Colon (tissue), 2 donors: ENCODE measurements around the gene PDE8B.

ENCODE experiments used
- FAIRE-seq: peaks from 2 replicates; lab custom pipeline; 2012; peaks lifted over from hg19 to GRCh38; lab: Jason Lieb, UNC
- donor health status: control.
- donor health status: control.

PDE8B gene

DNA sequence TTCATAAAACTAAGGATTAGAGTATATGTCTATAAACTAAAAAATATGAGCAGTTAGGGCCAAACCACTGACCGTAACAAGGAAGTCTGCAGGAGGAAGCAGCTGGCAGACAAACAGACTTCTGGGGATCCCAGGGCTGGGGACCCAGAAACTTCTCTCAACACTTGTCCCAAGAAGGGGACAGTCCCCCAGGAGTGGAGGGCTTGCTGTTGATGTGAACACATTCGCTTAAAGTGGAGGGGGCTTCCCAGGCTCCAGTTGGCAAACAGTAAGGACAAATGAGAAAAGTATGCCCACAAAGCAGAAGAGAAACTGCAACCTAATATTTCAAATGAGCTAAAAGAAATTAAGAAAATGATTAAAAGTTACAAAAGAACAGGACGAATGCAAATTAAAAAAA is 83.7 kb downstream of the PDE8B start:
- FAIRE-seq = no peak

GRCh38 chr5:77295863-77296378 is 85.4 kb downstream of the PDE8B start:
- no peak for FAIRE-seq

DNA sequence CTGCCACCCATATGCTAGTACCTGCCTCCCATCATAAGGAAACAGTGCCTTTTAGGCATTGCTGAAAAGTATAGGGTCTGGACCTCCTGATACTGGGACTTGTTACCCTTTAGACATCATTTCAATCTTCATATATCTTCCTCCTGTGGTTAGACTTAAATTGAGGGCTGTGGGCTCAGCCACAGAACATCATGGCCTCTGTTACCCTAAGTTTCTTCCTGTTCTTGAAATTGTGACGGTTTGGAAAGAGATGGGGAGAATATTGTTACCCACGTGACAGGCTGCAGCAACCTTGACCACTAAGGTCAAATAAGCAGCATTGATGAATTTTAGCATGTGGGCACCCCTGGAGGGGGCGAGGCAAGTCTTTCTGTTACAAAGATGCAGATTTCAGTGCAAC is 87.7 kb downstream of the PDE8B start:
- no peak for FAIRE-seq

DNA sequence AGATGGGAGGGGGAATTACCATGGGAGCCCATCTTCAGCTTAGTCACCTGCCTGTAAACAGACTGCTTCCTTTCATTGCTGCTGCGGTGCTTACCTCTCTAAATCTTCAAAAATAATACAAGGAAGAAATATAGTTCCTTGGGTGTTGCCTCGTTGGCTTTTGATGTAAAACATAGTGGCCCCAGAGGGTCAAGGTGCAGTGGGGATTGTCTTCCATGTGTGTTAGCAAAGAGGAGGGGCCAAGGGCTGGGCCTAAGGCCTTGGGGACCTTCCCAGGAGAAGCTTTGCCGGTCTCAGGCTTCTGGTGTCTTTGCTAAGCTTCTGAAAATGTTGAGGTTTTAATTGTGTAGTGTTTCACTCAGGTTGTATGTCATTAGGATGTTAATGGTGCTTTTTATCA is 90.0 kb downstream of the PDE8B start:
- no peak for FAIRE-seq

- FAIRE-seq = no peak
Measured at GRCh38 chr5:77301447-77301883, 91.0 kb downstream of the PDE8B start.

DNA sequence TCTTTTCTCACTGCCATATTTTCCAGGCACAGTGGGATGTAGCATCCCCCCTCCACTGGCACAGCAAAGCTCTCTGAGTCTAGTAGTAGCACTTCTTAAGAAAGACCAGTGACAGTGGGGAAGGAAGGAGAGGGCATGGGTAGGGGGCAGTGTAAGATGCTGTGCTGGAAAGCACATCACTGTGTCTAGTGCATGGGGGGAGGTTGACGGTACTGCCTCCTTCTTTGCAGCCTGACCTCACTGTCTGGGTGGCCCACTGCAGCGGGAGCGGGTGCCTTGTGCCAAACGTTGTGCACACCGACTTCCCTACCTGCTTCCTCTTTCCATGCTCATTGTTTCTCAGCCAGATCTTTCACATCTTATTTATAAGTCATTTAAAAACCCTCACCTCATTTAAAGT is 91.8 kb downstream of the PDE8B start:
- no peak for FAIRE-seq

DNA sequence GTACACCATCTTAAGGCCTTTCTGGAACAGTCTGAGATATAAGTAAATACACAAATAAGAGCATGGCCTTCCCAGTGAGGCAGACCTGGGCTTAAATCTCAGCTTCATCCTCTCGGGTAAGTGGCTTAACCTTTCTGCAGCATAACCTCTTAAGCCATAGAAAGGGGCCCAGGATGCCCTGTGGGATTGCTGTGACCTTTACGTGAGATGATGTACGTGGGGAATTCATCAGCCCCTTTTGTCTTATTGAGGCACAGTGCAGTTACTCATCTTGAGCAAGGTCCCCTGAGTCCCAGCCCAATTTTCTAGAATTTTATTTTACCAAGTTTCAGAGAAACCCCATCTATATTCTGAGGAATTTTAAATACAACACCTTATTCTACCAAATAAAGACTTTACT is 92.2 kb downstream of the PDE8B start:
- no peak for FAIRE-seq

DNA sequence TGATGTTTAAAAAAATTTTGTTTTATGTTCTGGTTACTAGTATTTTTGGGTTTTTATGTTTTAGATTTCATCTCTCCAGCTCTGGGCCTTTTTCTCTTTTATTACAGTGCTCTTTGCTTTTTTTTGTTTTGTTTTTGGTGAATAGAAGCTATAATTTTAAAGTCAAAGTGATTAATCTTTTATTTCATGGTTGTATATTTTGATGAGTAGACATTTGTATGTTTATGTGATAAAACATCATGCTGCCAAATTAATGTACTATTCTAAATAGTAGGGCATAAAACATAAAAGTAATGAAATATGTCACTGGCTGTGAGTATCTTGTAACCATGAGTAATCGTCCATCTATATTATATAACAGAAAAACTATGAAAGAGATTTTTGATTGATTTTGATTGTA is 93.9 kb downstream of the PDE8B start:
- FAIRE-seq = no peak

DNA sequence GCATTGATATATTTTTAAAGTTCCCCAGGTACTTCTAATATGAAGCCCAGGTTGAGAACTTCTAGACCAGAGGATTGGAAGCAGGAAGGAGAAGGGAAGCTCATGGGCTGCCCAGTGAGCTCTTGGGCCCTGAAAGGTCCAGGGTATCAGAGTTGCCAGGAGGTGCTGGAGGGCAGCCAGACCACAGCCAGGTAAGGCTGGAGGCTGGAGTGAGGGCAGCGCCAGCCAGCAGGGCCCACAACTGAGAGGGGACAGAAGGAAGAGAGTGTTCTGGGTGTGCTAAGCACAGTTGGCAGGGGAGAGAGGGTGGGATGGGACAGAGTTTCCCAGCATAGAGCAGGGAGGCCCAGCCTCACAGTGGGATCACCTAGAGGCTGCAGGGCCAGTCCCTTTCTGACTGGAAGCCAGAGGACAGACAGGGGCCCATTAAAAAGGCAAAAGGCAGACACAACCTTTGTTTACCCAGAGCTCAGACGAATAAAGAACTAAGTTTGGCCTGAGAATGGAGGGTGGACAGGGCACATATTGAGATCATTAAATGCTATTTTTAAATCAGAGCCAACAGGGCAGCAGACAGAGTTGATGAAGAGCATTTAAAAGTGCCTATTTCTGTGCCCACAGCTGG is 94.9 kb downstream of the PDE8B start:
- FAIRE-seq = no peak

DNA sequence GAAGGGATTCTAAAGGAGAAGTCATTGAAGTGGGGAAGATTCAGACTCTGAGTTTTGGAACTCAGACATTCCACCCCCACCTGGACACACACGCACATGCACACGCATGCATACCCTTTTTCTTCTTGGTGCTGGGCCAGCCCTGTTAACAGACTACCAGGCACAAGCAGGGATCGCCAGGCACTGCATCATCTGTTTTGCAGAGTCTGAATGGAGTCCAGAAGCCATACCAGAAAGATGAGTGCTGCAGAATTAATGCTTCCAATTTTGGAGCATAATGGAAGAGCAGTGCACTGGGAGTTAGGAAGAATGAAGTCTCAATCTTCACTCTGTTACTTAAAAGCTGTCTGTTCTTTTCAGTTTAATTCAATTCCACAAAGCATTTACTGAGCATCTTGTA is 95.5 kb downstream of the PDE8B start:
- FAIRE-seq = no peak

DNA sequence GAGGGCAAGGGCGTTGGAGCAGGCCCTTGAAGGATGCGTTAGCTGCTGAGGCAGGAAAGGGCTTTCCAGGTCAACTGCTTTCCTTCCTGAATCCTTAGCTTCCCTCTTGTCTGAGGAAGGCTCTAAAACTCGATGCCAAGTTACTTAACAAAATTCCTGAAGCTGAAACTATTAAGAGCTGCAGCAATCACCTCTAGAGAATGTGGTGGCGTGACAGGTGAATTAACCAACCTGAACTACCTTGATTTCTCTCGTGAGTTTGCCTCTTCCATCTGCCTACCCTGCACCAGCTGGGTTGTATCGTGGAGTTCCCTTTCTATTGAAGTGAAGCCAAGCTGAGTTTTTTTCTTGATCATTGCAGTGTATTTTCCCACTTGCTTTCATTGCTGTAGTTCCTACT is 96.1 kb downstream of the PDE8B start:
- FAIRE-seq = no peak

DNA sequence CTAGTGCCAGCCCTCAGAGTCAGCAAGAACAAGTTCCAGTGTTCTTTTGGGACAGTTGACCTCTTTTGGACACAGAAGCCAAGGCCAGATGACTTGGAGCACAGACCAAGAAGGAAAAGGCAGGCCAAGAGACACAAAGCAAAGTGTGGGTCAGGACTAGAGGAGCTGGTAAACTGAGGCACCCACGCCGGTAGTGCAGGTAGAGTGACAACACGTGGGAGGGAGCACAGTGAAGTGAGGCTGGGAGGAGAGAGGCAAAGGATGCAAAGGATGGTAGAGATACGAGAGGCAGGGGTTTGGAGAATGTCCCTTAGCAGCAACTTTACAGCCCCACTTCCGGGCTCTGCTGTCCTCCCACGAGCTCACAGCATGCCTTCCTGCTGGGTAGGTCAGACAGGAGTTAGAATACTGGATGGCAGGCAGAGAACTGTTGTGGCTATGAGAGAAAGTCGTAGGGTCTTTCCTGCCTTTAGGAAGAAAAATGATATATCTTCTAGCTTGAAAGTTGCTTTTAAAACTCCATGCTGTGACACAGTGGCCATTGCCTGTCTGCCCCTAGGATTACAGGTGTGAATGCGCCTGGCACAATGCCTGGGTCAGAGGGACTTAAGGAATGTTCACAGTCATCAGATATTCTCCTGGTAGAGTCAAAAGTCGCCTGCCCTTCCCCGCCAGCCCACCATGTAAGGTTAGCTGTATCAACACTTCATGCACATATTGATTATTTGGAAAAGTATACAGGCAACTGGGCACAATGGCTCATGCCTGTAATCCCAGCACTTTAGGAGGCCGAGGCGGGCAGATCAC is 97.9 kb downstream of the PDE8B start:
- no peak for FAIRE-seq

DNA sequence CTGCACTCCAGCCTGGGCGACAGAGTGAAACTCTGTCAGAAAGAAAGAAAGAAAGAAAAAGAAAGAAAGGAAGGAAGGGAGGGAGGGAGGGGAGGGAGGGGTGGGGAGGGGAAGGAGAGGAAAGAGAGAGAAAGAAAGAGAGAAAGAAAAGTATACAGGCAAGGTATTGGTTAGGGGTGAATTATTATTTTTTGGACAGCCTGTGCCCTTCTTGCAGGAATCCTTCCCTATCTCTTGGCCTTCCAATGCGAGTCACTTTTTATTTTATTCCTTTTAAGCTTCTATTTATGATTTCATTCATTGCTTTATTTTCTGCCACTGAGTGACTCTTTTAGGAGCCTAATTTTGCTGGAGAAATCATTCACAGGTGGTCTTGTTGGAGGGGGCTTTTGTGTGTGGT is 98.7 kb downstream of the PDE8B start:
- FAIRE-seq = no peak

DNA sequence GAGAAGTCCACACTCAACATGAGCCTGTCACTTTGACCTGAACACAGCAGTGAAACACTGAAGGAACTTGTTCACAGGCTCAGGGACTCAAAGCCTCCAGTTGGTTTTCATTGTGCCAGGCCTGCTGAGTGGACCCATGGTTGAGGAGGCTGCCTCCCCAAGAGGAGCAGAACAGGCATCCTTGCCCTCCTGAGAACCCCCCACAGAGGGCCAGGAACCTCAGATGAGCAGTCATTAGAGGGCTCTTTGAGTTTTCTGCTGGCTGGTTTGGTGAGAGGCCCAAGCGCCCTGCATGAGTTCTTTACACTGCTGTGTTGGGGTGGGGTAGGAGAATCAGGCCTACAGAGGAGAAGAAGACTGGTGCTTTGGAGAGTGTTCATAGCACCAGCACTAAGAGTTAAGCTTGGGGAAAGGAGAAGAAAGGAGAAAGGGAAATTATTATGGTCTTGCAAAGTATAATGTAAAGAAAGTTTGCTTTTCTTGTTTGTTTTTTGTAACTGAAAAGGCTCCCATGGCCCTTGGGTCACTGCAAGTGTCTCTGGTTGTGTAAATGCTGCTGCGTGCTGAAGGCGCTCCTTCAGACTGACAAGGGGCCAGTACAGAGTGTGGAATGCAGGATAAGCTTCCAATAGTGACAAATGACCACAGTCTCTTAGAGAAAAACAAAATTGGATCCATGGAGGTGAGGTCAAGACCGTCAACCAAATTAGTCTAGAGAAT is 100.2 kb downstream of the PDE8B start:
- no peak for FAIRE-seq

GRCh38 chr5:77311214-77311571 is 100.7 kb downstream of the PDE8B start:
- no peak for FAIRE-seq

- no peak for FAIRE-seq
Measured at GRCh38 chr5:77312413-77312812, 101.9 kb downstream of the PDE8B start.

DNA sequence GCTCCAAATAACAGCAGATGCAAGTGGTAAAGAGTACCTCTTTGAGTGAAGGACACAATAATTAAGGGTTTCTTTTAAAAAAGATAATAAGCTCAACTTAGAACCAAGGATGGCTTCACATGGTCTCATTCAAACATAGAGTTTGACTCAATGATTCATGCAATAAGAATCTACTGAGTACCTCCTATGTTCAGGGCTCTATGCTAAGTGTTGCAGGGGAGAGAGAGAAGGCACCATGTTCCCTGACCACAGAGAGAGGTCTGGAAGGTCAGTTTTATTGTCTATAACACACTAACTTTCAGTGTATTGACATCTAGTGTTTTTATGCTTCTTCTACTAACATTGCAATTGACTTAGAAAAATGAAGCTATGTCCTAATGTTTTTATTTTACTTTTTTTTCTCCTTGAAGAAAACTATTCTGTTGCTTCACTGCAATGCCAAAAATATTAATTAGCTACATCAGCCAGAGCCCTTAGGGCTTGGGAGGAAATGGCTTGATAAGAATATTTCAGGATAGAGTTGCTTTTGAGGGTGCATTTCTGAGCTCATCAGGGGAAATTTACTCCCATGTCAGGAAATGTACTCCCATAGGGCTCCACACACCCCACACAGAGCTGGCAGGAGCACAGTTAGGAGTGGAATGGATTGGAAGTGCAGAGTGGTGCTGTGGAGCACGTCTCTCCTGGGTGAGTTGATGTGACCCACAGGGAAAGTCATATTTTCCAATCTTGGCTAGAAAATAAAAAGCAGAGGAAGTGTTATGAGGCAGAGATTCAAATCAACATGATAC is 106.6 kb downstream of the PDE8B start:
- FAIRE-seq = no peak

DNA sequence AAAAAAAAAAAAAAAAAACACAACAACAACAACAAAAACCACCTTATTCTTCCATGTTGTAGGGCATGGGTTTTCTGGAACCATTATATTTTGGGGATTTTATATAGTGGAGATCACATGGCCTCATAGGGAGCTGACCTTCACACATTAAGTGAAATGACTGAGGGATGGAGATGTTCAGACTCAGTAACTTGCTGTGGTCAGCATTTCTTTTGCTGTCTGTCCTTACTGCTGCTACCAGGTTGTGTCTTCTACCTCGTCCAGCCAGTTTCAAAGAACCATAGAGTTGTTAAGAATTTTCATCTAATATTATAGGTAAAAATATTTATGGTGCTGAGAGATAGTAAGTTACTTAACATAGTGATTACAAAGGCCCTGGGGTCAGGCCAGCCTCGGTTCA is 107.6 kb downstream of the PDE8B start:
- no peak for FAIRE-seq

DNA sequence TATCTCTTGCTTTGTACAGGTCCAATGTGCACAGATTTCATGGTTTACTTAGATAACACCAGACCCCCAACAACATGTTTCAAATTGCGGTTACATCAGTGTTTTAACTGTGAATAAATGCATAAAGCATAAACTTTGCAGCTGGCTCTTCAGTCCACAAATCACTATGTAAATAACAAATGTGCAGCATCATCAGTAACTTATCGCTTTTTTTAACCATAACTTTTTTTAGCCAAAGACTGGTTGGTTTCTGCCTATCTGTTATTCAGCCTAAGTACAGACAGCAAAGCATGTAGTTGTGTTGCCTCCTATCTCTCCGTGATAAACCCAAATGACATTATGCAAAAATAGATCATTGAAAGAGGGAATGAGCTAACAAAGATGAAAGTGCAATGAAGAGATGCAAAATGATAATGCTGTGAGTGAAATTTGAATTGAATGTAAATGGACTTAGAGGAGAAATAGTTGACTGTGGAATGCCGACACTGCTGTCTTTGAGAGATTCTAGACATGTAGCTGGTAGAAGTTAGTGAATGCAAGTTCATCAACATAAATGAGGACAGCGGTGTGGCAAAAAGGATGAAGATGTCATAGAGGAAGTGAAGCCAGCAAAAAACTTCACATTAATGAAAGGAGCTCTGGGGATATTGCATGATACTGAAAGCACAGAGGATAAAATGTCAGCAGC is 108.8 kb downstream of the PDE8B start:
- no peak for FAIRE-seq

DNA sequence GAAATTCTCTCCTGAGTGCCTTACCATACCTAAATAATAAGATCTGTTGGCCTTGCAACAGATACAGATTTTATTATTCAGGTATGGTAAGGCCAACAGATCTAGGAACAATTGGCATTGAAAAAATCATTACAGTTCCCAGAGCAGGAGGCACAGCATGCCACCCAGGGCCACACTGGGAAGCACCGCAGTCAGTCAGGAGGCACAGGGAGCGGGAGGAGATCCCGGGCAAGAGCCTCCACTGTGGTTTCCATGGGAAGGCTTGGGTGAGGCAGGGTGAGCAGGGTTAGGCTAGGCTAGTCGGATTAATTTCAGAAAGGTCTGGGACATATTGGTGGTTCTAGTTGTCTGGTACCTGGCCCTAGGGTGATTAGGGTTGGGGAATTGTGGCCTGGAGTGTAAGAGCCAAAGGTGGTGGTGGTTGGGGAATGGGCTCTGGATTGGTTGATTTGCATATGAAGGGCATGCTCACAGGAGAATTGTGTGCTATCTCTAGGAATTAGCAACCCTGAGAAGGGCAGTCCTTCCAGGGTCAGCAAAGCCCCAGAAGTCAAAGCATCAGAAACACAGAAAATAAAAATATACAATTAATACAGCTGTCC is 111.4 kb downstream of the PDE8B start:
- no peak for FAIRE-seq

DNA sequence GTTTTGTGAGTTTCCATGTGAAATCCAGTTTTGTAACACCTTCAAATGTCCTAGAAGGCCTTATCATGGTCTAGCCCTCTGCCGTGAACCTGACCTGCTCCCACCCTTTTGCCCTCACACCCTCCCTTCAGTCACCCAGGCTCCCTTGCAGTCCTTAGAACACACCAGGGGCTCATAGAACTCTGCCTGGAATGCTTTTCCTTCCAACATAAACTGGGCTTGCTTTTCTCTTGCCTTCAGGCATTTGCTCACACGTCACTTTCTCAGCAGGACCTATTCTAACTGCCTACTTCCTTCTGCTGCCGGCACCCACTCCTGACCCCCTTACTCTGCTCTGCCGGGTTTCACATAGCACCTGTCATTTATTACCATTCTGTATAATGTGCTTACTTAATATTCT is 111.9 kb downstream of the PDE8B start:
- FAIRE-seq = no peak
